Lung (tissue), 12 donors: ENCODE results near the gene TBCD. TPM values are rescaled to one million over a fixed set of nuclear protein-coding genes. Genes with fewer than 3 reads are reported as not detected.
"Not testable (repeated sequence)": the region's sequence is repeated elsewhere in the genome, so short reads cannot be mapped to it uniquely, and the experiment has no call there.

ENCODE experiments used
- ATAC-seq: fragments of 200-7000 bp; cut with Tn5 transposase; one replicate; pipeline ENCODE4 v1.9.1; 2020; ENCODE audit warnings: moderate number of reproducible peaks; ENCODE audit not compliant: insufficient read depth, low FRiP score
- DNase-seq, 3 donors: peaks; one replicate each; pipeline ENCODE4 v3.0.0-alpha.2; 2013 to 2017
- H3K27ac ChIP-seq, 2 donors: one replicate each; pipeline ENCODE4 v1.5.1; 2013; ENCODE audit warnings: mild to moderate bottlenecking in 2 of 2, moderate library complexity in 2 of 2, control low read depth in 1 of 2, inconsistent platforms in 1 of 2, low read depth in 1 of 2, low read length in 1 of 2
- H3K27me3 ChIP-seq, 3 donors: one replicate each; pipeline ENCODE4 v1.5.1; 2013; ENCODE audit warnings: low read length in 2 of 3; ENCODE audit not compliant: control insufficient read depth in 3 of 3, insufficient read depth in 3 of 3
- H3K36me3 ChIP-seq, 4 donors: one replicate each; pipeline ENCODE4 v1.5.1; 2013; ENCODE audit warnings: low read length in 4 of 4, mild to moderate bottlenecking in 1 of 4, moderate library complexity in 1 of 4; ENCODE audit not compliant: control insufficient read depth in 4 of 4, insufficient read depth in 4 of 4
- H3K4me1 ChIP-seq, 5 donors: one replicate each; pipeline ENCODE4 v1.5.1; 2013; ENCODE audit warnings: low read length in 5 of 5, mild to moderate bottlenecking in 2 of 5, moderate library complexity in 1 of 5; ENCODE audit not compliant: control insufficient read depth in 5 of 5, insufficient read depth in 5 of 5
- H3K4me3 ChIP-seq: one replicate; pipeline ENCODE4 v1.5.1; 2013; ENCODE audit warnings: mild to moderate bottlenecking, control low read depth, moderate library complexity
- H3K9ac ChIP-seq, 2 donors: one replicate each; pipeline ENCODE4 v1.5.1; 2013; ENCODE audit warnings: low read length in 2 of 2, control low read depth in 1 of 2; ENCODE audit not compliant: insufficient read depth in 1 of 2
- H3K9me3 ChIP-seq, 4 donors: one replicate each; pipeline ENCODE4 v1.5.1; 2013; ENCODE audit warnings: low read length in 3 of 4, mild to moderate bottlenecking in 1 of 4, moderate library complexity in 1 of 4; ENCODE audit not compliant: control insufficient read depth in 4 of 4, insufficient read depth in 3 of 4
- CTCF ChIP-seq: IDR thresholded peaks from 2 replicates; pipeline ENCODE4 v1.5.1; 2012; ENCODE audit warnings: mild to moderate bottlenecking; ENCODE audit errors: control extremely low read depth, extremely low read depth
- WGBS, 2 donors: extraction: QIAGEN DNeasy Blood & Tissue Kit; methylation state at CpG; one replicate each; pipeline ENCODE4 v1.1.7; 2013; 5-methylcytosine and 5-hydroxymethylcytosine counted together
- polyA plus RNA-seq, 2 donors: library from polyadenylated mRNA; stranded (reverse); fragments of 200-250 nt; gene quantifications; one replicate each; pipeline ENCODE4 v1.2.1, GENCODE V29; 2013
- total RNA-seq, 2 donors: library from RNA; depleted of rRNA in 1 of 2; stranded (reverse); fragments of >200 nt in 1 of 2; gene quantifications; one replicate each; pipeline ENCODE4 v1.2.1, GENCODE V29; 2014 to 2021
- donor health status: control.
- donor health status: control.
- donor health status: Bipolar disorder and iron deficiency.
- donor health status: healthy.
- donor health status: DM: yes; HTN: yes; CAD: no.

Gene TBCD
- total and polyA plus RNA-seq, 4 donors, result 57.6 to 119 (median 90.3) TPM

DNA sequence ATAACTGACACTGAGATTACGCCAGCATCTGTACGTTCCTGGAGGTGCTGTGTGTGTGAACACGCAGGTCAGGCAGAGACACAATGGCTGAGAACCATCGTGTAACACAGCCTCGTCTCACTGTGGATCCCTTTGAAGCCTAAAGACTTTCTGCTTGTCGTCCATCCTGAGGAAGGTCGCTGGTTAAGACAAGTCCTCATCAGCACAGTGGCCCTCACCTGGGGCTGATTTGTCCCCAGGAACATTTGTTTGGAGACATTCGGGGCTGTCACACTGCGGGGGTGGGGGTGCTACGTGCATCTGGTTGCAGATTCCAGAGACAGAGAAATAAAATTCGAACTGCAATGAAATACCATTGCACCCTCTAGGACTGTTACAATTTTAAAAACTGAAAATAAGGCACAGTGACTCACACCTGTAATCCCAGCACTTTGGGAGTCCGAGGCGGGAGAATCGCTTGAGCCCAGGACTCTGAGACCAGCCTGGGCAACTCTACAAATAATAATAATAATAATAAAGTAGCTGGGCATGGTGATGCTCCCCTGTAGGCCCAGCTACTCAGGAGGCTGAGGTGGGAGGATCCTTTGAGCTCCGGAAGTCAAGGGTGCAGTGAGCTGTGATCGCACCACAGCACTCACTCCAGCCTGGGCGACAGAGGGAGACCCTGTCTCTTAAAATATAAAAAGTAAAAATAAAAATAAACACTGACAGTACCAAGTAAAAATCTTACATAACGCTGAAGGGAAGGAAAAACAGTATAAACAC is 215.6 kb downstream of the TBCD start:
- DNase-seq (no peak), ATAC-seq (no peak)

DNA sequence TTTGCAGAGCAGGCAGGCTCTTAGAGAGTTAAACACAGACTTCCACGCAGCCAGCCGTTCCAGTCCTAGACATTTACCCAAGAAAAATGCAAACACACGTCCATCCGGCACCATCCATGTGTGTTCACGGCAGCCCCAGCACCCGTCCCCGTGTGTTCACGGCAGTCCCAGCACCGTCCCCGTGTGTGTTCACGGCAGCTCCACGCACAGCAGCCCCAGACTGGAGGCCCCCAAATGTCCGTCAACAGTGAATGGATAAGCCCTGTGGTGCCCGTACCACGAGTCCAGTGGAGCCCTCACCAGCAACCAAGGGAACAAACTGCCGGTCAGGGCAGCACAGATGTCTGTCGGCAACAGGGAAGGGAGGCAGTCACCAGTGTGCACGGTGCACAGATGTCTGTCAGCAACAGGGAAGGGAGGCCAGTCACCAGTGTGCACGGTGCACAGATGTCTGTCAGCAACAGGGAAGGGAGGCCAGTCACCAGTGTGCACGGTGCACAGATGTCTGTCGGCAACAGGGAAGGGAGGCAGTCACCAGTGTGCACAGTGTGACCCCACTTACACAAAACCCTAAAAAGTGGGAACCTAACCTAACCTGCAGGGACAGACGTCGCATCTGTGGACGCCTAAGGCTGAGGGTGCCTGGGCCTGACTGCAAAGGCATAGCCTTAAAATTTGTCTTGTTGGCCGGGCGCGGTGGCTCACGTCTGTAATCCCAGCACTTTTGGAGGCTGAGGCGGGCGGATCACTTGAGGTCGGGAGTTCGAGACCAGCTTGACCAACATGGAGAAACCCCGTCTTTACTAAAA is 216.4 kb downstream of the TBCD start:
- H3K27ac ChIP-seq, H3K4me1 ChIP-seq, H3K9me3 ChIP-seq, H3K4me3 ChIP-seq, H3K36me3 ChIP-seq, H3K27me3 ChIP-seq, DNase-seq, H3K9ac ChIP-seq, ATAC-seq: not testable (repeated sequence)
- 75 to 79% methylated on average over 33 of the region's 33 CpGs for WGBS, 2 donors

More for the DNA sequence above, 215.6 kb downstream of the TBCD start:
- Histone ChIP-seq H3K9me3 (no peaks in the 10 kb centered on the region), H3K36me3 (no peaks in the 10 kb centered on the region), H3K4me1 (peaks cover 0 to 12% (median 4%) of the 10 kb centered on the region in 5 donors), H3K27ac (no peak overlapping the region), H3K9ac (no peak overlapping the region), H3K4me3 (no peak overlapping the region), H3K27me3 (no peaks in the 10 kb centered on the region)
- WGBS, 2 donors, result 89 to 90% methylated on average over 18 of the region's 18 CpGs
- no peak for TF ChIP-seq CTCF

DNA sequence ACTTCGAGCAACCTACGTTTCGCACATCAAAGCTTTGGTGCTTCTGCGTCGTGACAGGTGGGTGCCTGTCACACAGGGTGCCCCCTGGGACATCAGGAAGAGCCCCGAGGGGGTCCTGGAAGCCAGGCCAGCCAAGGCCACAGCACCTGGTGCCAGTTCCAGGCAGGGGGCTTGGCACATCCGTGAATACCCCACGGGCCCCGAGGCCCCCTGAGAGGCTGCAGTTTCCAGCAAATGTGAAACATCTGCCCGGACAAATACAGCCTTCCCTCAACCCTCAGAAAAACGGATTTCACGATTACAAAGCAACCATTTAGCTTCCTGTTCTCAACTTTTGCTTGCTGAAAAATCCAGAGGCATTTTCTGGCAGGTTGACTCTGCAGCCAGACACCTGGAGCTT is 218.2 kb downstream of the TBCD start:
- H3K9me3 ChIP-seq, result no peaks in the 10 kb centered on the region
- 44 to 72% methylated on average over 12 of the region's 12 CpGs for WGBS, 2 donors
- ATAC-seq (no peak), DNase-seq (no peak)
- H3K27me3 ChIP-seq, result no peaks in the 10 kb centered on the region
- H3K27ac ChIP-seq, result no peak overlapping the region
- H3K4me1 ChIP-seq, result peaks cover 0 to 4% (median 0%) of the 10 kb centered on the region in 5 donors
- no peak for TF ChIP-seq CTCF
- no peak overlapping the region for H3K9ac ChIP-seq
- H3K36me3 ChIP-seq, result no peaks in the 10 kb centered on the region
- no peak overlapping the region for H3K4me3 ChIP-seq
